Kidney (tissue), 14 donors: ENCODE measurements around the gene NFATC2. TPM values are rescaled to one million over a fixed set of nuclear protein-coding genes. Genes with fewer than 3 reads are reported as not detected.

ENCODE experiments used
- DNase-seq, 5 donors: peaks; one replicate each; pipeline ENCODE4 v3.0.0-alpha.2; 2013 to 2020
- FAIRE-seq: peaks from 2 replicates; lab custom pipeline; 2012; peaks lifted over from hg19 to GRCh38; lab: Jason Lieb, UNC
- H3K27ac ChIP-seq, 2 donors: one replicate each; pipeline ENCODE4 v1.7.0; 2013; ENCODE audit warnings: low read depth in 2 of 2, low read length in 2 of 2, inconsistent platforms in 1 of 2
- H3K27me3 ChIP-seq: one replicate; pipeline ENCODE4 v1.7.1; 2013; ENCODE audit warnings: low read length, inconsistent platforms; ENCODE audit not compliant: control insufficient read depth, insufficient read depth
- H3K36me3 ChIP-seq, 3 donors: one replicate each; pipeline versions ENCODE4 v1.7.0 to v1.7.1; 2013; ENCODE audit warnings: low read length in 3 of 3, control low read depth in 1 of 3, inconsistent platforms in 1 of 3; ENCODE audit not compliant: insufficient read depth in 3 of 3, control insufficient read depth in 2 of 3
- H3K4me1 ChIP-seq, 3 donors: one replicate each; pipeline versions ENCODE4 v1.7.0 to v1.7.1; 2013; ENCODE audit warnings: low read length in 3 of 3, inconsistent platforms in 1 of 3, low read depth in 1 of 3; ENCODE audit not compliant: control insufficient read depth in 2 of 3, insufficient read depth in 2 of 3
- H3K4me3 ChIP-seq, 3 donors: one replicate each; pipeline versions ENCODE4 v1.7.0 to v1.8.1; 2013; ENCODE audit warnings: low read length in 3 of 3, control low read depth in 1 of 3, inconsistent platforms in 1 of 3
- H3K9ac ChIP-seq, 3 donors: one replicate each; pipeline versions ENCODE4 v1.7.0 to v1.7.1; 2013; ENCODE audit warnings: low read length in 3 of 3, control low read depth in 1 of 3, inconsistent platforms in 1 of 3
- H3K9me3 ChIP-seq, 3 donors: one replicate each; pipeline versions ENCODE4 v1.7.0 to v1.7.1; 2013; ENCODE audit warnings: low read length in 3 of 3, control low read depth in 1 of 3, inconsistent platforms in 1 of 3; ENCODE audit not compliant: control insufficient read depth in 2 of 3, insufficient read depth in 1 of 3
- intact Hi-C: fragments of 100-400 bp; cut with DNase I; formaldehyde crosslinking; loops from one replicate; pipeline ENCODE4 v1.11.1; 2022
- polyA plus RNA-seq: library from polyadenylated mRNA; stranded (reverse); fragments of 350-450 nt; fragmentation: Illumina TruSeq; extraction: RNeasy Lipid Tissue Mini Kit (QIAGEN cat#74804); gene quantifications from one replicate; pipeline ENCODE4 v1.2.3, GENCODE V29; 2014; ENCODE audit warnings: low read depth, low replicate concordance; ENCODE audit not compliant: insufficient read depth
- total RNA-seq: library from RNA; stranded (reverse); fragmentation: NEBNext Ultra II Directional; extraction: Animal tissue kit (Norgen Biotek cat#: 25700); gene quantifications from one replicate; pipeline ENCODE4 v1.2.1, GENCODE V29; 2021
- TF ChIP-seq, protein P1 (sequence below): IDR thresholded peaks from 3 replicates; pipeline ENCODE4 v1.5.1; 2012; ENCODE audit warnings: mild to moderate bottlenecking, moderate library complexity, borderline replicate concordance; ENCODE audit not compliant: insufficient read depth; ENCODE audit errors: extremely low read depth
- donor health status: control.
- donor health status: control.
- donor health status: control.
- donor health status: control.
- donor health status: control.
- donor health status: DM: yes; HTN: yes; CAD: no.
- donor health status: Normal renal cell carcinoma (clear cell type).

Gene NFATC2
- total and polyA plus RNA-seq, 2 donors from 2014 or later: 0.73 to 10.5 TPM

GRCh38 chr20:51495291-51495690 lies 47.2 kb downstream of the NFATC2 start:
- Histone ChIP-seq H3K4me1 (peaks cover 0 to 21% (median 6%) of the 10 kb centered on the region in 3 donors), H3K36me3 (no peaks in the 10 kb centered on the region), H3K9ac (no peak overlapping the region), H3K9me3 (no peaks in the 10 kb centered on the region), H3K4me3 (no peak overlapping the region), H3K27ac (no peak overlapping the region), H3K27me3 (no peaks in the 10 kb centered on the region)
- intact Hi-C loops: no loop called here
- DNase-seq (peak in 1 of 5 donors; percentile 50), FAIRE-seq (no peak)
- TF ChIP-seq, protein P1, sequence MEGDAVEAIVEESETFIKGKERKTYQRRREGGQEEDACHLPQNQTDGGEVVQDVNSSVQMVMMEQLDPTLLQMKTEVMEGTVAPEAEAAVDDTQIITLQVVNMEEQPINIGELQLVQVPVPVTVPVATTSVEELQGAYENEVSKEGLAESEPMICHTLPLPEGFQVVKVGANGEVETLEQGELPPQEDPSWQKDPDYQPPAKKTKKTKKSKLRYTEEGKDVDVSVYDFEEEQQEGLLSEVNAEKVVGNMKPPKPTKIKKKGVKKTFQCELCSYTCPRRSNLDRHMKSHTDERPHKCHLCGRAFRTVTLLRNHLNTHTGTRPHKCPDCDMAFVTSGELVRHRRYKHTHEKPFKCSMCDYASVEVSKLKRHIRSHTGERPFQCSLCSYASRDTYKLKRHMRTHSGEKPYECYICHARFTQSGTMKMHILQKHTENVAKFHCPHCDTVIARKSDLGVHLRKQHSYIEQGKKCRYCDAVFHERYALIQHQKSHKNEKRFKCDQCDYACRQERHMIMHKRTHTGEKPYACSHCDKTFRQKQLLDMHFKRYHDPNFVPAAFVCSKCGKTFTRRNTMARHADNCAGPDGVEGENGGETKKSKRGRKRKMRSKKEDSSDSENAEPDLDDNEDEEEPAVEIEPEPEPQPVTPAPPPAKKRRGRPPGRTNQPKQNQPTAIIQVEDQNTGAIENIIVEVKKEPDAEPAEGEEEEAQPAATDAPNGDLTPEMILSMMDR: no peak

DNA sequence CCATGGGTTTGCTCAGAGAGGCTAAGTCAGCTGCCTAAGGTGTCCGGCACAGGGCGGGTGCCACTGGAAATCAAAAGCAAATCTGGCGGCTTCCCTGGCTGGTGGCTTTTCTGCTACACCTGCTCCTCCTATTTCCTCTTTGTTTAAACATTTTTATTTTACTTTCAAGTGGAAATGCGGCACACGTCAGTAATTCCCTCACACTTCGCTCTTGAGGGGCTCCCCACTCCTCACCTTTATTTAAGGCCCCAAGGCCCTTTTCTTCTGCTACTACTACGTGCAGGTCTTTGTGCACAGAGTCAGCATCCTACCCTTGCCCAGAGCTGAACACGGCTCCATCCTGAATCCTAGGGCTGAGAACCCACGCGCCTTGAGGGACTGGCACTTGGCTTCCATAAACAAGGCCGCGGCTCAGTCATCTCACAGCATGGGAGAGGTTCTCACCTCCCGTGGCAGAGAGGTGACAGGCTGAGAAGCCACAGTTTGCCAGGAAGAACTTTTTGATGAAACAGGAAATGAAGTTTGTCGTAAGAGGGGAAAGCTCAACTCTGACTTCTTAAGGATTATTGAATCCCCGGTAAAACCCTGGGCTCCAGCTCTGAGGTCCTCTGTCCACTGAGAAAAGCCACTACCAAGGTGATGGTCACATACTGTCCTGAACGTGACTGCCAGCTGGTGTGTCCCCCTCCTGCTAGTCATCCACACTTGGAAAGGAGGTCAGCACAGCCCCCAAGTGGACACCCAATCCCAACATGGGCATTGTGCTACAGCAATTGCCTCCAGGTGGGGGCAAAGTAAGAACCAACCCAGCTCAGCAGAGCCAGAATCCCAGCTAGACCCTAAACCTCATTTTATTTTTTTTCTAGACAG lies 48.0 kb downstream of the NFATC2 start:
- peaks cover 0 to 21% (median 6%) of the 10 kb centered on the region in 3 donors for H3K4me1 ChIP-seq
- no peaks in the 10 kb centered on the region for H3K9me3 ChIP-seq

GRCh38 chr20:51493346-51493791 lies 49.1 kb downstream of the NFATC2 start:
- intact Hi-C loops: no loop called here

More for the DNA sequence above, 48.0 kb downstream of the NFATC2 start:
- Histone ChIP-seq H3K27me3 (no peaks in the 10 kb centered on the region), H3K27ac (no peak overlapping the region), H3K4me3 (no peak overlapping the region), H3K9ac (no peak overlapping the region), H3K36me3 (no peaks in the 10 kb centered on the region)
- intact Hi-C loops: no loop called here
- TF ChIP-seq, protein P1: no peak
- DNase-seq: no peak
- no peak for FAIRE-seq

More at GRCh38 chr20:51493346-51493791, 49.1 kb downstream of the NFATC2 start:
- Histone ChIP-seq H3K36me3 (no peaks in the 10 kb centered on the region), H3K27ac (no peak overlapping the region), H3K4me3 (no peak overlapping the region), H3K9ac (no peak overlapping the region), H3K27me3 (no peaks in the 10 kb centered on the region), H3K9me3 (no peaks in the 10 kb centered on the region), H3K4me1 (peaks cover 0 to 21% (median 6%) of the 10 kb centered on the region in 3 donors)
- DNase-seq (no peak), FAIRE-seq (no peak)
- TF ChIP-seq, protein P1: no peak
